ENCODE measurements around the gene NUP153.
A peak's percentile ranks its signal among the peaks of the same experiment; 100 is the strongest.

NUP153 gene

DNA sequence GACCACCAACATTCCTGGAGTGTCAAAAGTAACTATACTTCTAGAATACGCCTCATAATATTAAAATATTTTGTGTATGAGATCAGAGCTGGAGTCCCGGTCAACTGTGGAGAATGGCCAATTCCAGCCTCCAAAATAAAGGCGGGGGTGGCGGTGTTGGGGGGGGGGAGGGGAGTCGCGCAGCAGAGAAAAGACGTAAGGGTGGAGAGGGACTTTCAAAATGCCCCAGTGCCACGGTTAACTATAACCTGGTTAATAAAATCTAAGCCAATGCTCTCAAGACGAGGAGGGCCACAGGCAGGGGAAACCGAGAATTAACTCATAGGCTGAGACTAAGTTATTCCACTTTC is 1.3 kb downstream of the NUP153 start:
- H3K9me3 Mint-ChIP-seq = no peaks in the 10 kb centered on the region
- no peaks in the 10 kb centered on the region for H3K27me3 Mint-ChIP-seq
- peaks cover 16% of the 10 kb centered on the region for H3K36me3 Mint-ChIP-seq (ENCODE audit: low read depth)
- H3K4me3 Mint-ChIP-seq = peak overlapping the region; percentile 91
- H3K27ac Mint-ChIP-seq = peak overlapping the region; percentile 93
- intact Hi-C loops (cut with micrococcal nuclease) = loop anchor here (10.0 kb wide), 1 partner anchor 449 kb away; the partner anchor contains the start of genes KDM1B and TPMT
- H3K4me1 Mint-ChIP-seq (ENCODE audit: low read depth) = peaks cover 48% of the 10 kb centered on the region

DNA sequence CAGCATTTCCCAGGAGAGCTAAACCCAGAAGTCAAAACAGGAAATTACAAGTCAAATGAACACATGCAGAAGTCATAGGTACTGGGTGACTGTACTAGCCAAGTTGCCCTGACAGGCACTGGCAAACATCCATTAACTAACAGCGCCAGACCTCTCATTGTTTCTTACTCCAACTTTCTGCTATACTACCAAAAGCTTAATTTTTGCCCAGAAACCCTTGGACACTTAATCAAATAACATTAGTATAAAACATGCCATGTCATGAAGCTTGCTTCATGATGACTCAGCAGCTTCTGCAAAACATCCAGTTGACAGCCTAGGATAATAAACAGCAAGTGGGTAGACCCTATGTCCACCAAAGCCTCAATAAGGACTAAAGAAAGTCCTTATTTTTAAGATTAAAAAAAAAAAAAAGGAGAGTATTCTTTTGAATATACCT is 3.5 kb downstream of the NUP153 start:
- H3K4me1 Mint-ChIP-seq (ENCODE audit: low read depth) = peaks cover 48% of the 10 kb centered on the region
- intact Hi-C loops (cut with micrococcal nuclease) = loop anchor here (10.0 kb wide), 1 partner anchor 452 kb away; the partner anchor contains the start of genes KDM1B and TPMT
- no peak overlapping the region for H3K27ac Mint-ChIP-seq
- peaks cover 21% of the 10 kb centered on the region for H3K36me3 Mint-ChIP-seq (ENCODE audit: low read depth)
- H3K9me3 Mint-ChIP-seq = no peaks in the 10 kb centered on the region
- H3K27me3 Mint-ChIP-seq = no peaks in the 10 kb centered on the region
- H3K4me3 Mint-ChIP-seq = no peak overlapping the region

DNA sequence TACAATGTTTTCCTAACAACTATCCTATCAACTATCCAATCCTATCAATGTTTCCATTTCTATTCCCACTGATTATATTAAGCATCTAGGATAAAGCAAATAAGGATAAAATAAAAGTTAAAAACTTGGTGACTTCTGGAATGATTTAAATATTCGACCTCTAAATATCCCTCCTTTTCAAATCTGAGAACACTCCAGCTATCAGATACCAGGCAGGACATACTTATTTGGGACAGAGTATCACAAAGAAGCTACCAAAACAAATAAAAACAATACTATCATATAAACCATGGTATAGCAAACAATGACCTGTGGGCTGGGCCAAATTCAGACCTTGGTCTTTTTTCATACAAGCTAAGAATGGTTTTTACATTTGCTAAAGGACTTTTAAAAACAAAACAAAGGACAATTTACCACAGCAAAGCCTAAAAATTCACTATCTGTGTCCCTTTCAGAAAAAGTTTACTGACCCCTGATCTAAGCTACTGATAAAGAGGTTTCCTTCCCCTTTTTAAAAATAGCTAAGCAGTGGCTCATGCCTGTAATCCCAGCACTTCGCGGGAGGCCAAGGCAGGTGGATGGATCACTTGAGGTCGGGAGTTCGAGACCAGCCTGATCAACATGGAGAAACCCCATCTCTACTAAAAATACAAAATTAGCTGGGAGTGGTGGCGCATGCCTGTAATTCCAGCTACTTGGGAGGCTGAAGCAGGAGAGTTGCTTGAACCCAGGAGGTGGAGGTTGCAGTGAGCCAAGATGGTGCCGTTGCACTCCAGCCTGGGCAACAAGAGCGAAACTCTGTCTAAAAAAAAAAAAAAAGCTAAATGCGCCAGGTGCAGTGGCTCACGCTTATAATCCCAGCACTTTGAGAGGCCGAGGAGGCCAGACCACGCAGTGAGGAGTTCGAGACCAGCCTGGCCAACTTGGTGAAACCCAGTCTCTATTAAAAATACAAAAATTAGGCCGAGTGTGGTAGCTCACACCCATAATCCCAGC is 6.0 kb downstream of the NUP153 start:
- Mint-ChIP-seq H3K27me3 (no peaks in the 10 kb centered on the region), H3K27ac (no peak overlapping the region), H3K36me3 (ENCODE audit: low read depth) (peaks cover 14% of the 10 kb centered on the region), H3K9me3 (no peaks in the 10 kb centered on the region), H3K4me1 (ENCODE audit: low read depth) (peaks cover 47% of the 10 kb centered on the region), H3K4me3 (peak overlapping the region; percentile 13)
- intact Hi-C loops (cut with micrococcal nuclease) = loop anchor here (10.0 kb wide), 1 partner anchor 454 kb away; the partner anchor contains the start of genes KDM1B and TPMT

DNA sequence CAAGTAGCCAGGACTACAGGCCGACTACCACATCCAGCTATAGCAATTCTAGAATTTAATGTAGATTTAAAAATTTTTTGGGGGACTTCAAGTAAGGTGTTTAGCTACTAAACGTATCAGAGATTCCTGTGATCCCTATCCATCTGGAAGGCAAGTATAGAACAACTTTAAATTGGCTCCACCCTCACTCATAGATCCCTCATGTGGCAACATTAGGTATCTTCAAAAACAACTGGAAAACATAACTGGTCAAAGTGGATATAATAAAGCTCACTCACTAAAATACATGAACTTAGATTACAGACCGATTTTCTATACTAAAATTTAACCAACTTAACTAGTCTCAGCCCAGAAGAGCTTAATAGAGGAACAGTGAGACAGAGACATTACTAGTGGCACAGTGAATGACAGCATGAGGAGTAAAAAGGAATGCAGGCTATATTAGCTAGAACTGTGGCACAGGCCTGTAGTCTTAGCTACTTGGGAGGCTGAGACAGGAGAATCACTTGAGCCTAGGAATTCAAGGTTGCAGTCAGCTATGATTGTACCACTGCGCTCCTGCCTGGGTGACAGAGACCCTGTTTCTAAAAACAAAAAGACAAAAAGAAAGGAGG is 14.7 kb downstream of the NUP153 start:
- intact Hi-C loops (cut with micrococcal nuclease) = no loop called here
- Mint-ChIP-seq H3K27me3 (no peaks in the 10 kb centered on the region), H3K36me3 (ENCODE audit: low read depth) (peaks cover 22% of the 10 kb centered on the region), H3K4me3 (no peak overlapping the region), H3K9me3 (no peaks in the 10 kb centered on the region), H3K4me1 (ENCODE audit: low read depth) (peaks cover 24% of the 10 kb centered on the region), H3K27ac (peak overlapping the region; percentile 70)

DNA sequence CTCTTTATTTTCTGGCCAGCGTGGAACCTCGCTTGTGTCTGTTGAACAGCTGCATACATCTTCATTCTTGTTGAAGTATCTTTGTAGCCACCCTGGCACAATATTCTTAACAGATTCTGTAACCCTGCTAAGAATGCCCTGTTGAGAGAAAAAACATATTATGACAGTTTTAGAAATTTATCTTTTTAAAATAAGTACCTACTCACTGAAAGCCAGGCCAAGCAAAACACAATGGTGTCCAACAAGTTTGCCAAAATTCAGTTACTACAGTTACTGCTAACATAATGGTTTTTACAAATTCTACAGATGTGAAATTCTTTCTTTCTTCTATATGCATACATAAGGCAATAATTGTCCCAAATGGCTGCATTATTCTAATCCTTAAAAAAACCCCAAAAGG is 18.2 kb downstream of the NUP153 start:
- no peaks in the 10 kb centered on the region for H3K27me3 Mint-ChIP-seq
- H3K27ac Mint-ChIP-seq = no peak overlapping the region
- H3K4me1 Mint-ChIP-seq (ENCODE audit: low read depth) = peaks cover 16% of the 10 kb centered on the region

DNA sequence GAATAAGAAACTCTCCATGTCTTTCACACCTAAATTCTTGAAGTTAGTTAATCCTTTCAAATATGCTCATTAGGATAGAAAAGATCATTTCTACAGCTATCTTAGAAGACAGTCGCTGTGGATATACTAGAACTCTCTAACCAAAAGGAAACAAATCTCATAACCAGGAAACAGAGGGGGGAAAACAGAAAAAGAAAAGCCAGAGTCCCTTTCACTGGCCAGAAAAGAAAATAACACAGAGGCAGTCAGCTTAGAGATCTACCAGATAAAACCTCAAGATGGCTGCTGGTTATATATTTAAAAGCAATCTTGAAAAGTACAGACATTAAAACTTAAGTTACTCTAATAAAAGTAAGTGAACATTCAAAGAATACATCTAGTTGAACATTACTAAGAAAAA is 19.6 kb downstream of the NUP153 start:
- Mint-ChIP-seq H3K4me1 (ENCODE audit: low read depth) (peaks cover 7% of the 10 kb centered on the region), H3K4me3 (no peak overlapping the region), H3K36me3 (ENCODE audit: low read depth) (peaks cover 52% of the 10 kb centered on the region), H3K27ac (no peak overlapping the region), H3K27me3 (no peaks in the 10 kb centered on the region), H3K9me3 (no peaks in the 10 kb centered on the region)
- intact Hi-C loops (cut with micrococcal nuclease) = no loop called here

More for the DNA sequence above, 18.2 kb downstream of the NUP153 start:
- peaks cover 41% of the 10 kb centered on the region for H3K36me3 Mint-ChIP-seq (ENCODE audit: low read depth)
- H3K9me3 Mint-ChIP-seq = no peaks in the 10 kb centered on the region
- intact Hi-C loops (cut with micrococcal nuclease) = no loop called here
- H3K4me3 Mint-ChIP-seq = no peak overlapping the region

DNA sequence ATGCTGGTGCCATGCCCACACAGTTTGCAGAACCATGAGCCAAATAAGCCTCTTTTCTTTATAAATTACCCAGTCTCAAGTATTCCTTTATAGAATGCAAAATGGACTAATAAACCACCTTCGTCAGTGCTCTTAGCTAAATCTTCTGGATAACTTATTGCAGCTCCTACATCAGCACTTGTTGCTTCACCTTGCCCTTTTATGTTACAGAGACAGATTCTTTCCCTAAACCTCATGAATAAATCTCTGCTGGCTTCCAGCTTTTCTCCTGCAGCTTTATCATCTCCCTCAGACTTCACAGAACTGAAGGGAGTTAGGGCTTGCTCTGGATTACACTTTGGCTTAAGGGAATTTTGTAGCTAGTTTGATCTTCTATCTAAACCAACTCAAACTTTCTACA is 22.6 kb downstream of the NUP153 start:
- H3K36me3 Mint-ChIP-seq (ENCODE audit: low read depth) = peaks cover 64% of the 10 kb centered on the region

DNA sequence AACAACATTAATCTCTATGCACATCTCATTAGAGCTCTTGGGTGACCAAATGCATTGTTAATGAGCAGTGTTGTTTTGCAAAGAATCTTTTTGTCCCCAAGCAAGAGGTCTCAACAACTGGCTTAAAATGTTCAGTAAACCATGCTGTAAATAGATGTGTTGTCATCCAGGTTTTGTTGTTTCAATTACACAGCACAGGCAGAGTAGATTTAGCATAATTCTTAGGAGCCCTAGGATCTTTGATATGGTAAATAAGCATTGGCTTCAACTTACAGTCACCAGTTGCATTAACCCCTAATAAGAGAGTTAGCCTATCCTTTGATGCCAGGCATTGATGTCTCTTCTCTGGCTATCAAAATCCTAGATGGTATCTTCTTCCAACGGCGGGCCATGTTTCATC is 23.3 kb downstream of the NUP153 start:
- intact Hi-C loops (cut with micrococcal nuclease) = no loop called here
- no peak overlapping the region for H3K27ac Mint-ChIP-seq
- H3K36me3 Mint-ChIP-seq (ENCODE audit: low read depth) = peaks cover 63% of the 10 kb centered on the region
- no peaks in the 10 kb centered on the region for H3K27me3 Mint-ChIP-seq
- H3K4me1 Mint-ChIP-seq (ENCODE audit: low read depth) = peaks cover 8% of the 10 kb centered on the region
- H3K4me3 Mint-ChIP-seq = no peak overlapping the region
- H3K9me3 Mint-ChIP-seq = no peaks in the 10 kb centered on the region

More for the DNA sequence above, 22.6 kb downstream of the NUP153 start:
- intact Hi-C loops (cut with micrococcal nuclease) = no loop called here
- Mint-ChIP-seq H3K27me3 (no peaks in the 10 kb centered on the region), H3K9me3 (no peaks in the 10 kb centered on the region), H3K27ac (no peak overlapping the region), H3K4me1 (ENCODE audit: low read depth) (peaks cover 5% of the 10 kb centered on the region), H3K4me3 (no peak overlapping the region)

DNA sequence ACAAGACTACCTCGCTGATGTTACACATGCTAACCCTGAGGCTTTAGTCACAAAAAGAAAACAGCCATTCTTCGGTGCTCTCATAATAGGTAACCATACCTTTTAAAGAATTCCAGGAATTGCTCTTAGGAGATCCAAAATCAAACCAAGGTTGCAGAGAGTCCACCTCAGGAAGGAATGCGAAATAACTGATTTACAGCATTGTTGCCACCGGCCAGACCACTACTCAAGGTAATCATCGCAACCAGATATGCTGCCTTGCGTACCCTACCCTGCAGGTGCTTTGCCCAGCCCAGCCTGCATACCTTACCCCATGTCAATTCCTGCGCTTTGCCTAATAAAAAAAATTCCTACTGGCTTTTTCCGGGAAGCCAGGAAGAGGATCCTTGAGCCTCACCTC is 27.0 kb downstream of the NUP153 start:
- H3K4me3 Mint-ChIP-seq = no peak overlapping the region
- intact Hi-C loops (cut with micrococcal nuclease) = no loop called here
- H3K27ac Mint-ChIP-seq = no peak overlapping the region
- H3K36me3 Mint-ChIP-seq (ENCODE audit: low read depth) = peaks cover 44% of the 10 kb centered on the region
- H3K4me1 Mint-ChIP-seq (ENCODE audit: low read depth) = peaks cover 9% of the 10 kb centered on the region
- H3K27me3 Mint-ChIP-seq = no peaks in the 10 kb centered on the region
- H3K9me3 Mint-ChIP-seq = no peaks in the 10 kb centered on the region

DNA sequence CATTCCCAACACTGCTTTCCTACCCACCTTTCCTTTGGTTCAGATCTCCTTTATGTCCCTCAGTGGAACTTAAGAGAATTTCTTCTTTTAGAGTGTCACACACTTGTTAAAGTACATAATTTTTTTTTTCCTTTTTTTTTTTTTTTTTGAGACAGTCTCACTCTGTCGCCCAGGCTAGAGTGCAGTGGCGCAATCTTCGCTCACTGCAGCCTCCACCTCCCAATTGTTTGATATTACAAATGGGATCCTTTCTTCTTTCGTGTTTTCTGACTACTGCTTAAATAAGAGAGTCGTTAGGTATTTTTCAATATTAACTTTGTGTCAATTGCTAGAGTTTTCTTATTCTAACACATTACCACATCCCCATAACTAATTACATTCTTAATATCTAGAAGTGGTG is 29.1 kb downstream of the NUP153 start:
- Mint-ChIP-seq H3K9me3 (no peaks in the 10 kb centered on the region), H3K27me3 (no peaks in the 10 kb centered on the region), H3K4me3 (no peak overlapping the region), H3K27ac (no peak overlapping the region), H3K4me1 (ENCODE audit: low read depth) (peaks cover 9% of the 10 kb centered on the region), H3K36me3 (ENCODE audit: low read depth) (peaks cover 44% of the 10 kb centered on the region)
- intact Hi-C loops (cut with micrococcal nuclease) = no loop called here

DNA sequence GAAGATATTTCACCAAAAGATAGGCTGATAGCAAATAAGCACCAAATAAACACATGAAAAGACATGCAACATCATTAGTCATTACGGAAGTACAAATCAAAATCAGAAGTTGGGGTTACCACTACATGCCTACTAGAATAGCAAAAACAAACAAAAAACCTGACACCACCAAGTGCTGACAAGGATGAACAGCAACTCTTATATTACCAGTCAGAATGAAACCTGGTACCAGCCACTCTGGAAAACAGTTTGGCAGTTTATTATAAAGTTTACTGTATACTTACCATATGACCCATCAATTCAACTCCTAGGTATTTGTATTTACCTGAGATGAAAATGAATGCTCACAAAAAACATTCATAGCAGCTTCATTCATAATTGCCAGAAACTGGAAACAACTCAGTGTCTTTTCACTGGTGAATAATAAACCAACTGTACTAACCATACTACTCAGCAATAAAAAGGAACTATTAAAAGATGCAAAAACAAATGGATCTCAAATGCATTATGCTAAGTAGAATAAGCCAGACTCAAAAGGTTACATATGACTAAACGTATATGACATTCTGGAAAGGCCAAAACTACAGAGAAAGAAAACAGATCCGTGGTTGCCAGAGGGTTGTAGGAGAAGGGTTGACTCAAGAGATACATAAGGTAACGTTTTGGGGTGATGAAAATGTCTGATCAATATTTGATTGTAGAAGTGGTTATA is 33.0 kb downstream of the NUP153 start:
- intact Hi-C loops (cut with micrococcal nuclease) = no loop called here
- H3K27me3 Mint-ChIP-seq = no peaks in the 10 kb centered on the region
- H3K27ac Mint-ChIP-seq = no peak overlapping the region
- H3K36me3 Mint-ChIP-seq (ENCODE audit: low read depth) = peaks cover 65% of the 10 kb centered on the region
- H3K9me3 Mint-ChIP-seq = no peaks in the 10 kb centered on the region
- no peak overlapping the region for H3K4me3 Mint-ChIP-seq
- peaks cover 3% of the 10 kb centered on the region for H3K4me1 Mint-ChIP-seq (ENCODE audit: low read depth)

DNA sequence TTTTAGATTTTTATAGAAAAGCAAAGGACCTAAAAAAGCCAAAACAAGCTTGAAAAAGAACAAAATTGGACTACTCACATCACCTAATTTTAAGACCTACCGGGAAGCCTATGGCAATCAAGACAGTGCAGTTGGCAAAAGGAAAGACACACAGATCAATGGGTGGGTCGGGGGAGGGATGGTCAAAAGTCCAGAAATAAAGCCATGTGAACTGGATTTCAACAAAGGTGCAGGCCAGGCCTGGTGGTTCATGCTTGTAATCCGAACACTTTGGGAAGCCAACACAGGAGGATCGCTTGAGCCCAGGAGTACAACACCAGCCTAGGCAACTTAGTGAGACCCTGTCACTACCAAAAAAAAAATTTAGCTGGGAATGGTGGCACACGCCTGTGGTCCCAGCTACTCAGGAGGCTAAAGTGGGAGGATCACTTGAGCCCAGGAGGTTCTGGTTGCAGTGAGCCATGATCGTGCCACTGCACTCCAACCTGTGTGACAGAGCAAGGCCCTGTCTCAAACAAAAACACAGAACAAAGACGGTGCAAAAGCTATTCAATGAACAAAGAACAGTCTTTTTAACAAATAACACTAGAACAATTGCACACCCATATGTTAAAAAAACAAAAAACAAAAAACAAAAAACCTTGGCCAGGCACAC is 34.5 kb downstream of the NUP153 start:
- no peaks in the 10 kb centered on the region for H3K9me3 Mint-ChIP-seq
- no peak overlapping the region for H3K27ac Mint-ChIP-seq
- intact Hi-C loops (cut with micrococcal nuclease) = no loop called here
- H3K4me1 Mint-ChIP-seq (ENCODE audit: low read depth) = no peaks in the 10 kb centered on the region
- H3K36me3 Mint-ChIP-seq (ENCODE audit: low read depth) = peaks cover 80% of the 10 kb centered on the region
- H3K4me3 Mint-ChIP-seq = no peak overlapping the region
- no peaks in the 10 kb centered on the region for H3K27me3 Mint-ChIP-seq

DNA sequence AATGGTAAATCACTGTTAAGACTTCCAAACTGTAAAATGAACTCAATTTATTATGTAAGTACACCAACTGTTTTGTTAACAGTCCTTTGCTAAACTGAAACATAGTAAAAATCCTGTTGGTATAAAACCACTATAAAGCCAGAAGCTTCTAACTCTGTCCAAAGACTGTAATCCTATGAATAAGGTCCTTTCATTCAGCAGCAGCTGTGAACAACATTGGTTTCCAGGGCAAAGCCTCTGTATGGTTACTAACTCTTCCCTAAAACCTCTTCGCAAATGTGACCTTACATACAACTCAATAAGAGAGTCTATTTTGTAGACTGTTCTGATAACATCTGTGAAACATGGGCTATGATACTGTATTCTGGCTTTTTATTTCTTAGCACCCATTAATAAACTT is 40.1 kb downstream of the NUP153 start:
- intact Hi-C loops (cut with micrococcal nuclease) = no loop called here
- Mint-ChIP-seq H3K27ac (no peak overlapping the region), H3K4me3 (no peak overlapping the region), H3K27me3 (no peaks in the 10 kb centered on the region), H3K4me1 (ENCODE audit: low read depth) (peaks cover 5% of the 10 kb centered on the region), H3K9me3 (no peaks in the 10 kb centered on the region), H3K36me3 (ENCODE audit: low read depth) (peaks cover 89% of the 10 kb centered on the region)
